Measurements from ENCODE around the gene STXBP6.
"Not testable (repeated sequence)": the region's sequence is repeated elsewhere in the genome, so short reads cannot be mapped to it uniquely, and the experiment has no call there.

The STXBP6 gene

DNA sequence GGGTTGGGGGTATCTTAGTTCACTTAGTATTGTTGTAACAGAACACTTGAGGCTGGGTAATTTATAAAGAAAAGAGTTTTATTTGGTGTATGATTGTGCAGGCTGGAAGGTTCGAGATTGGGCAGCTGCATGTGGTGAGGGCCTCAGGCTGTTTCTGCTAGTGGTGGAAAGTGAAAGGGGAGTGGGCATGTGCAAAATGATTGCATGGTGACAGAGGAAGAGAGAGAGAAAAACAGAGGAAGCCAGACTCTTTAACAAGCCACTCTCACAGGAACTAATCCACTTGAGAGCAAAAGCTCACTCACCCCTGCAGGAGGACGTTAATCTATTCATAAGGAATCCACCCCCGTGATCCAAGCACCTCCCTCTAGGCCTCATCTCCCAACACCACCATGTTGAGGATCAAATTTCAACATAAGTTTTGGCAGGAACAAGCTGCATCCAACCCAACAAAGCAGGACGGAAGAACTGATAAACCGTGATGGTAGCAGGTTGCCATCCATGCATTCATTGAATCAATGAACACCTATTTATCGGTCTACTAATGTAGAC lies 251.0 kb downstream of the STXBP6 start:
- no peak for DNase-seq (ENCODE audit: low read depth)

DNA sequence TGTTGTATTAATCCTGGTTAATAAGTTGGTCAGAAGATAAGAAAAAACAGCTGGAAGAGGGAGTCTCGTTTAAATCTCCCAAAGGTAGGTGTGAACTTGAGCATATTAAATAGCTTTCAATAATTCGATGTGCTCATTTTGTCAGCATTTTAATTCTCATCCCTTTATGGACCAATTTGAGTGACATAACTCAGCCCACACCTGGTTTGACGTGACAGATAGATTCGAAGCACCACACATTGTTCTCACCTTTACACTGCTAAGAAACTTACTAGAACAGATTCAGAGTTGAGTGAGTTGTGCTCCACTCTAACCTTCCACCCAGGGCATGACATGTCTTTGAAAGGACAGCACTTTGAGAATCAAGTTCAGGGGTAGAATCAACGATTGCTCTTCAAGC lies 254.5 kb downstream of the STXBP6 start:
- DNase-seq (ENCODE audit: low read depth) = no peak

- no peak for DNase-seq (ENCODE audit: low read depth)
Measured at GRCh38 chr14:24794644-24795305, 255.2 kb downstream of the STXBP6 start.

GRCh38 chr14:24790196-24790595 lies 259.8 kb downstream of the STXBP6 start:
- no peak for DNase-seq (ENCODE audit: low read depth)

- DNase-seq (ENCODE audit: low read depth) = no peak
Measured at GRCh38 chr14:24789378-24789884, 260.5 kb downstream of the STXBP6 start.

DNA sequence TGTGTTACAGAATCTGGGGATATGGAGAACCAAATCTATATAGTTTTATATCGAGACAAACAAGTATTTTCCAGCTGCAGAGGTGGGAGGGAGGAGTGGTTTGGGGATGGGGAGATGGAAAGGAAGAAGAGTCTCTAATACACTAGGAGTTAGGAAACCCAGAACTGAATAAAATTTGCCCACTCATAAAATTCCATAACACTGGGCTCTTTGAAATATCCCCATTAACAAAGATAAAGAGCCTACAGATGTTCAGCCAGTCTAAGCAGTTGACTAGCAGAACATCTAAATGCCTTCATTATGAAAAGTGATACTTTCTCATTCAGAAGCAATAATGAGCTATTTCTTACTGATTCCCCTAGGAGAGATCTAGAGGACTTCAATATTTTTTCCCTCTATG lies 264.2 kb downstream of the STXBP6 start:
- DNase-seq (ENCODE audit: low read depth) = no peak

- DNase-seq (ENCODE audit: low read depth) = no peak
Measured at GRCh38 chr14:24784981-24785380, 265.0 kb downstream of the STXBP6 start.

GRCh38 chr14:24783791-24784190 lies 266.2 kb downstream of the STXBP6 start:
- no peak for DNase-seq (ENCODE audit: low read depth)

- DNase-seq (ENCODE audit: low read depth) = no peak
Measured at GRCh38 chr14:24780281-24780680, 269.7 kb downstream of the STXBP6 start.

DNA sequence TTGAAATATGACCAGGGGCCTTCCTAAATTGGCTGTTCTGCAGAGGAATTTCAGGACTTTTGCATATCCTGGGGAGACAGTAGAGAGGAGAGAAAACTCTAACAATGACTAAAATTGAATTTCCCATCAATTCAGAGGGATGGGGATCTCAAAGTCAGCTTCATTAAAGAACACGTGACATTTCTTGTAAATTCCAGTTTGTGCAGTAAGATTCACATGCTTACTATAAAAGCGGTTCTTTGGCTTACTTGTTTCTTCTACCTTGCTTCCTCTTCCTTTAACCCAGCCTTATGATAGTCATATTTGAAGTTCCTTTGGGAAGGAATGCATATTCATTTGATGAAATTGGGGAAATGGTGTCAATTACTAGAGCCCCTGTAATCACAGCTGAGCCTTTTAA lies 272.3 kb downstream of the STXBP6 start:
- DNase-seq (ENCODE audit: low read depth) = no peak

- DNase-seq (ENCODE audit: low read depth) = no peak
Measured at GRCh38 chr14:24775950-24776349, 274.0 kb downstream of the STXBP6 start.

DNA sequence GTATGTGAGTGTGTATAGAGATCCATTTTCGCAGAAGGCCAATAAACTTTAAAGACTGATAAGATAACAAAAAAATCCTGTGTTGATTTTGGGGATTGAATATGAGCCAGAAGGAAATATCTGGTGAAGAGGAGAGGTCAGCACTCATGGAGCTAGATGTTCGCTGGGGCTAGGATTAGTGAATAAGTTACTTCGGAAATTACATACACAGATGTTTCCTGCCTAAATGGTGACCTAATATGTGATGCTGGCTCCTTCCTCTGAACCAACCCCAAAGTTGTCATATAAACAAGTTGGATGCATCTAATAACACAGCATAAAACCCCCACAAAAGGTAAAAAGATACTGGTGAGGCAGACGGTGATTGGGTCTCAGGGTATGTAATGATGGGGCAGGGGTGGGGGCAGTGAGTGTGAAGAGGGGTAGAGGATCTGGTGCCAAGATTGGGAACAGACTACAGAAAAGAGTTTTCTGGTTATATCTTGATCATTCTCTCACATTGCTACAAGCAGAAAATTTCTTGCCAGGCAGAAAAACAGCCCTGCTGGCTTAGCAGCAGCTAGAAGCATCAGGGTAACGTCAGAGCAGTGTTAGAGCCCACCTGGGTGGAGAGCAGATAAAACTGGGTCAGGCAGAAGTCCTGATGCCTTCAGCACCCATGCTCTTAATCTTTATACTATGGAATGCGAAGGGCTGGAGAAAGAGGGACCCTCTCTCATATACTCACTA lies 275.6 kb downstream of the STXBP6 start:
- DNase-seq (ENCODE audit: low read depth) = no peak

GRCh38 chr14:24773564-24773963 lies 276.4 kb downstream of the STXBP6 start:
- DNase-seq (ENCODE audit: low read depth) = not testable (repeated sequence)

DNA sequence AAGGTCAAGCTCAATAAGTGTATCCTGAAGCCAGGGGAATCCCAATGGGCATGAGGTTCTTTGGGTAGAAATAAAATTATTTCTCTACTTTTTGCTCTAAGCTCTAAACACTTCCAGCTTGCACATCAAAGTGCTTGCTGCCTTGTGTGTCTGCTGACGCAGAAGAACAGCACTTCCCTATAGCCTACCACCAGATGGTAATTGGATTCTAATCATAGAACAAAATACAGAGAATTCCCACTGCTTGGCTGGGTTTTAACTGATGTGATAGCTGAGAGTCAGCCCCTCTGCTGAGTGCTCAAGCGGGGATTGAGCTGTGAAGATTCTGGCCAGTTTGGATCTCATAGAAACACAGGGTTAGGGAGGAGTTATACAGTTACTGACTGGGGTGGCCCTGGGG lies 283.5 kb downstream of the STXBP6 start:
- no peak for DNase-seq (ENCODE audit: low read depth)

DNA sequence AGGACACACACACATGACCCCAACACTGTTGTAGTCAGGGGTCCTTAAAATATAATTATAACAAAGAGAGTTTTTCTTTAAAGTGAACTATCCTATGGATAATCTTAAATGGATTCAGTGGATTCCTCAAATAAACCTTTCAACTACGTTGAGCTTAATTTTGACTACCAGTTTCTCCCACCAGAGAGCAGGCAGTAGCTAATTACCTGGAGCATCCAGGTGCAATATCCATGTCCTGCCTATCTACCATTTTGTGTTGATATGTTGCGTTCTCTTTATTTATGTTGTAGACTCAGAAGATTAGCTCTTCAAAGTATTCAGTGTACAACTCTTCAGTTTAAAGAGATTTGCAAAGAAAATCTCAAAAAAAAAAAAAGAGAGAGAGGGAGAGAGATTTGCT lies 288.8 kb downstream of the STXBP6 start:
- DNase-seq (ENCODE audit: low read depth) = no peak

Measured in activated T-cell treated with anti-CD3 and anti-CD28 coated beads for 1 hour (primary cell).